ENCODE data around the gene ZDHHC14. TPM values are rescaled to one million over a fixed set of nuclear protein-coding genes. Genes with fewer than 3 reads are reported as not detected.

The ZDHHC14 gene
- total and polyA plus RNA-seq, 2 of the 8 experiments (the other 6 are each of a cell fraction or from before 2014, with no cell fraction given), result 2.9 to 5.3 TPM

DNA sequence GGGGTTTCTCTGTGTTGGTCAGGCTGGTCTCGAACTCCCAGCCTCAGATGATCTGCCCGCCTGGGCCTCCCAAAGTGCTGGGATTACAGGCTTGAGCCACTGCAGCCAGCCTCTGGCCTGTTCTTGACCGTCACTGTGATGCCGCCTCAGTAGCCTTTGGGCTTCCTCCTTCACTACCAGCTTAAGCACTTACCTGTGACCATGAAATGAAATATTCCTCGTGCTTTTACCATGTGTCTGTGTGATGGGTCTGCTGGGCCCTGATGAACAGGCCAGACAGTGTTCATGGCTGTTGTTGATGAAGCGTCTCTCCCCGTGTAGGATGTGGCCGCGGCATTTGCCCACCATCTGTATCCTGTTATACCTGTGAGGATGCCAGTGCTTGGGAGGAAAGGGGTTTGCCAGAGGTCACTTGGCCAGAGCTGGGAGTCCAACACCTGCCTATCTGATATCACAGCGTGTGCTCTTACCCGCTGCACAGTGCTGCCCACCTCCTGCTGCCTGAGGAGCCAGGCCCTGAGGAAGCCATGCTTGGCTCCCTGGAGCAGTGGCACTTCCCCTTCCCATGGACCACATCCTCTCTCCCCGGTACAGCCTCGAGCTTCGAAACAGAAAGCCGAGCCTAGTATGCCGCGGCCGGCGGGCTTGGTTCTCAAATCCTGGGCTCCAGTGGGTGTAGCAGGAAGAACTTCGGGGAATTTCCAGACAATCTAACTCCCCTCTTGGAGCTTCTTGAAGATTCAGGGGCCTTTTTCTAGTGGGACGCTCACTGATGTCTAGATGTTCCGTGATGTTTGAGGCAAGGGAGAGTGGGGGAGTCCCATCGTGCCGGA lies 167.9 kb downstream of the ZDHHC14 start:
- ChIA-PET POLR2A (ENCODE audit: partially characterized antibody) (no interaction called here), CTCF (ENCODE audit: partially characterized antibody) (interaction anchor here (0.8 kb wide), 1 partner anchor 12 kb away, joined by 3 read pairs; no protein-coding TSS in a partner anchor)
- H2AFZ ChIP-seq (ENCODE audit: low read length), result no peak overlapping the region
- H3K56ac ChIP-seq (replicated peaks; ENCODE audit: insufficient read length, low read depth, low read length), result no peak overlapping the region
- no peaks in the 10 kb centered on the region; a peak in 2 of 7 replicates for H3K27me3 ChIP-seq (replicated peaks in 1 of 4; ENCODE audit: control insufficient read depth in 3 of 4, extremely low read depth in 1 of 4, insufficient read depth in 3 of 4, low read length in 3 of 4)
- H3K79me1 ChIP-seq (ENCODE audit: low read depth, low read length), result no peaks in the 10 kb centered on the region
- no peaks in the 10 kb centered on the region for H3K23me2 ChIP-seq (ENCODE audit: low read depth, low read length)
- H2BK5ac ChIP-seq (ENCODE audit: low read depth, low read length), result no peak overlapping the region
- no peak overlapping the region for H3K27ac ChIP-seq (ENCODE audit: low read depth, low read length)
- WGBS, 2 experiments (ENCODE audit: extremely low coverage in 1 of 2, insufficient coverage in 1 of 2, insufficient read length in 1 of 2, insufficient replicate concordance in 2 of 2, low coverage in 1 of 2, low lambda C conversion rate in 2 of 2, missing lambda C conversion rate in 1 of 2), result 88% methylated on average over 24 of the region's 24 CpGs; no CpG with 5 or more reads in 1 of the 2 experiments
- FAIRE-seq (no peak), DNase-seq (ENCODE audit: low read depth in 1 of 2, low spot score in 2 of 2) (no peak)
- peak overlapping the region; percentile 71 for H4K91ac ChIP-seq (replicated peaks; ENCODE audit: insufficient read length, low read length)
- H2BK15ac ChIP-seq (ENCODE audit: low read length), result peak overlapping the region; percentile 84
- no peak overlapping the region for H4K8ac ChIP-seq (ENCODE audit: extremely low read depth, insufficient read depth, low read length)
- no peak overlapping the region for H3K4ac ChIP-seq (replicated peaks; ENCODE audit: insufficient read length, low read depth, low read length)
- no peaks in the 10 kb centered on the region for H3K79me2 ChIP-seq (ENCODE audit: control insufficient read depth in 1 of 2, insufficient read depth in 2 of 2, low read length in 2 of 2)
- peaks cover 0 to 3% of the 10 kb centered on the region in 2 experiments; a peak in 1 of 4 replicates for H3K9me3 ChIP-seq (ENCODE audit: insufficient read depth in 2 of 2, low read depth in 1 of 2, low read length in 1 of 2)
- no peaks in the 10 kb centered on the region for H4K20me1 ChIP-seq (replicated peaks in 1 of 2; ENCODE audit: control insufficient read depth in 1 of 2, insufficient read depth in 2 of 2, low read length in 2 of 2)
- H3K4me3 ChIP-seq (ENCODE audit: extremely low read depth in 1 of 4, insufficient read depth in 2 of 4, low read depth in 3 of 4, low read length in 4 of 4), result no peak overlapping the region
- H4K5ac ChIP-seq (ENCODE audit: insufficient read length, low read depth, low read length), result no peak overlapping the region
- TF ChIP-seq SIX5 (IDR thresholded peaks at IDR 0.05; ENCODE audit: low read depth, low read length), result no peak
- no peak for TF ChIP-seq RFX5 (IDR thresholded peaks at IDR 0.05; ENCODE audit: borderline replicate concordance, low read depth, low read length)
- TF ChIP-seq EZH2 (IDR thresholded peaks at IDR 0.05; ENCODE audit: low read depth, low read length, severe bottlenecking), result no peak
- TF ChIP-seq CBX5 (IDR thresholded peaks at IDR 0.05; ENCODE audit: low read depth, low read length), result no peak
- TF ChIP-seq POLR2A (IDR thresholded peaks at IDR 0.05; ENCODE audit: control extremely low read depth in 1 of 2, low read depth in 2 of 2, low read length in 2 of 2), result no peak
- no peak for TF ChIP-seq FOSL1 (IDR thresholded peaks at IDR 0.05; ENCODE audit: insufficient read depth, low read depth, low read length)
- H3K4me1 ChIP-seq (replicated peaks in 1 of 4; ENCODE audit: control insufficient read depth in 3 of 4, insufficient read depth in 4 of 4, low read length in 3 of 4), result peaks cover 12 to 26% (median 20%) of the 10 kb centered on the region in 4 experiments; a peak in 6 of 7 replicates
- H3K36me3 ChIP-seq (ENCODE audit: control insufficient read depth in 2 of 4, insufficient read depth in 4 of 4, low read length in 3 of 4), result peaks cover 0 to 4% (median 0%) of the 10 kb centered on the region in 4 experiments; a peak in 1 of 8 replicates
- peak overlapping the region; percentile 2; the same call in 1 of the 2 replicates for H2BK20ac ChIP-seq (ENCODE audit: low read length)
- peak overlapping the region; percentile 84; the same call in 1 of the 2 replicates for H2AK5ac ChIP-seq (ENCODE audit: low read depth, low read length)
- no peak overlapping the region for H3K4me2 ChIP-seq (ENCODE audit: insufficient read depth in 1 of 2, low read depth in 2 of 2, low read length in 2 of 2)
- H3K18ac ChIP-seq (ENCODE audit: extremely low read depth, low read length), result peak overlapping the region; percentile 68; the same call in 1 of the 2 replicates
- peak overlapping the region; percentile 76; the same call in 1 of the 2 replicates for H2BK12ac ChIP-seq (ENCODE audit: low read depth, low read length)
- H3K14ac ChIP-seq (ENCODE audit: insufficient read length), result no peak overlapping the region
- H3K23ac ChIP-seq (ENCODE audit: insufficient read length), result no peak overlapping the region
- H3K9ac ChIP-seq (replicated peaks in 1 of 4; ENCODE audit: extremely low read depth in 1 of 4, low read depth in 3 of 4, low read length in 3 of 4), result no peak overlapping the region
- no peak overlapping the region for H2BK120ac ChIP-seq (replicated peaks; ENCODE audit: low read depth, low read length)
